Islet of Langerhans (tissue), 1 donor: ENCODE results near the gene RELN.
"Not testable (repeated sequence)": the region's sequence is repeated elsewhere in the genome, so short reads cannot be mapped to it uniquely, and the experiment has no call there.

Source experiments
- FAIRE-seq: peaks from one replicate; lab custom pipeline; 2011; peaks lifted over from hg19 to GRCh38; lab: Jason Lieb, UNC

Gene RELN

DNA sequence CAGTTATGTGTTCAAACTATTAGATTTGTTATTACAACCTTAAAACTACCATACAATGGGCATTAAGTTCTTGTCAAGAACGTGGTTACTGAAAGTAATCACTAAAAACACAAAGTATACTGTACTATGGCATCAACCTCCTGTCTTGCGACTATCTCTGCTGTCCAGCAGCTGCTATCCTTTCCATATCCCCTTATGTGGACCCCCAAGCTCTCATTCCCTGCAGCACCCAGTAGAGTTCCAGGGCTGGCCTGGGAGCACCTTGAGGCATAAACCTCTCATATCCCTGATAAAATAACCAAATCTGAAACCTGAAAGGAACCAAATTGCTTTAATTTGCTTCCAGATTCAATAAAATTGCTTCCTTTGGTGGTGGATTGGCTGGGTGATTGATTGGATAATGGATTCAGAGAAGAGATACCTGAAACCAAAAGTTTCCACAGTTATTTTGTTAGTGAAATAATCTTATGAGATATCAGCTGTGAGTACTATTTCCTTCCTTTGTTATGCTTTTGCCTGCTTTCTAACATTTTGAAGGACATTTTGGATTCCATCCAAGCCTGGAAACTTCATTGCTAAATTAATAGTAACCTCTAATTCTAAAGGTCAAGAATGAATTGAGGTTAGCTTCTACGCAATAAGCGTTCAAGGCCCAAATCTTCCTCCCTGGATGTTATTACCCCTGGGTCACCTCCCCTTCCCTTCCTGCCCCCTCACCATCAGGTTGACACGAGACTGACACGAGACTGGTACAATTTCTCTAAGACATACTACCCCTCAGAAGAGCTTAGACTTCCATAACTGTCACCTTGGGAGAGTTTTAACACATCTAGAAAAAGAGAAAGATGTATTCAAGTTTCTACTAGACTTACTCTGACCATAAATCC lies 48.8 kb downstream of the RELN start:
- no peak for FAIRE-seq

DNA sequence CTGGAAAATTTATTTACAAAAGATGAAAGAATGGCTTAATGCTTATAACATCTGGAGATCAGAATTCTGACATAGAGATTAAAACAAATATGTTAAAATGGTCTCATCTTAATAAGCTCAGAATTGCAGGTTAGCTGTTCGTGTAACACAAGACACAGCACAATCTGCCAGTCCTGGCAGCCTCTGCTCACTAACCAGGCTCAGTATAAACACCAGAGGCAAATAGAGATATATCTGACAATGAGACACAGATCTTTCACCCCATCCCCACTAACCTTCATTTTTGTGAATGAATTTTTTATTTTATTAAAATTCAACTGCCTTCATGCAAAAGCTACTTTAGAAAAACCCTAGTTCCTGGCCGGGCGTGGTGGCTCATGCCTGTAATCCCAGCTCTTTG lies 51.8 kb downstream of the RELN start:
- no peak for FAIRE-seq

- FAIRE-seq: no peak
Measured at GRCh38 chr7:103936558-103936957, 52.9 kb downstream of the RELN start.

GRCh38 chr7:103934508-103934907 lies 55.0 kb downstream of the RELN start:
- FAIRE-seq: no peak

GRCh38 chr7:103932389-103932788 lies 57.1 kb downstream of the RELN start:
- FAIRE-seq: no peak

- no peak for FAIRE-seq
Measured at GRCh38 chr7:103929901-103930311, 59.6 kb downstream of the RELN start.

DNA sequence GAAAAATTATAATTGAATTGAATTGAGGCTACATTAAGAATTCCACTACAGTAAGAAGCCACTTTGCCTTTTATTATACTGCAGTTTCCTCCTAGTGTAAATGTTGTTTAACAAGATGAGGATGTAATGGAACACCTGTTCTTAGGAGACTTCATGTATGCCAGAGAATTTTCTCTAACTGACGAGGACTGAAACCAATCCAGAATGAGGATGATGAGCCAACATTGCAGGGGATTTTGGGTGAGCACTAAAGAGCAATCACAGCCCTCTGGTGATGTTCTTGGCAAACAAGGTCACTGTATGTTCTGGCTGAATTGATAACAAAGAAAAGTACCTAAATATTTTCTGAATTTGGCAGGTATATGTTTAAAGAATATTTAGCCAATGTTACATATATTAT lies 60.9 kb downstream of the RELN start:
- FAIRE-seq: no peak

- no peak for FAIRE-seq
Measured at GRCh38 chr7:103924184-103924583, 65.3 kb downstream of the RELN start.

- no peak for FAIRE-seq
Measured at GRCh38 chr7:103922407-103922806, 67.1 kb downstream of the RELN start.

DNA sequence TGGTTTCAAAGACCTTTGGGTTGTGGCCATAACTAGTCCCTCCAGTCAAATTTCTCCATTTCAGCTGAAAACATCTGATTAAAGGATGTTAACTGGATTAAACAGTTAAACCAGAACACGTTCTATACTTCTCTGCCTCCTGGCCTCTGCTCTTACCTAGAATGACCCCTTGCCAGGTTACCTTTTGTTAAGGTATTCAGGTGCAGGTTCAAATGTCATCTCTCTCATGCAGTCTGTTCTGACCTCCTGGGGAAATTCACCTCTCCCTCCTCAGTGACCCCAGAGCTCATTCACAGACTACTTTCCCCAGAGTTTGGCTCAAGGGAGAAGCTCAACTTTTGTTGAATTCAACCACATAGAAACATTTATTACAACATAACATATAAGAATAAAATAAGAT lies 67.8 kb downstream of the RELN start:
- no peak for FAIRE-seq

- FAIRE-seq: no peak
Measured at GRCh38 chr7:103919272-103919868, 70.1 kb downstream of the RELN start.

GRCh38 chr7:103918631-103919271 lies 70.7 kb downstream of the RELN start:
- no peak for FAIRE-seq

DNA sequence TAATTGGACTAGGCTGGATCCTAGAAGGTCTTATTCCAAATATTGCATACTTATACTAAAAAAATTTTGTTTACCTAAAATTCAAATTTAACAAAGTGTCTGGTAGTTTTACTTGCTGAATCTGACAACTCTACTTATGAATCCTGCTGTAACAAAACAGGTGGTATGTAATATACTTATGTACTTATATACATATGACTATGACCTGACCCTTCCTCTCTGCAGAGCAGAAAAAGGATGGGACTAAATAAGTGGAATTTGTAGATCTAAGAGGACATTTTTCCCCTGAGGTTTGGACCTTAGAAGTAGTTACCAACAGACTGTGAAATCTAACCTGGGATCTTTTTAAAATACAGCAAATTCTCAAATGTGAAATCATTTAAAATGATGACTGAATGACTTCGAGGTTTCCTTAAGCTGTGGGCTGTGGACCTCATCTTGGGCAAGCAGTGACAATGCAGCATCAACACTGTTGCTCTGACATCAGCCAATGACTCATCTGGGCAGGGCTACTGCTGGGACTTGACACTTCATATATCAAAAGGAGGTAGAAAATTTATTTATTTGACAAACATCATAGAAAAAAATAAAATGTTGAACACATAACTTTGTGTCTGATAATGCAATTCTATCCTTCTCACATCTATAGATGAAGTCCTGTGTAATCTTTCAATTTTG lies 73.6 kb downstream of the RELN start:
- no peak for FAIRE-seq

- FAIRE-seq: no peak
Measured at GRCh38 chr7:103914147-103914899, 75.1 kb downstream of the RELN start.

DNA sequence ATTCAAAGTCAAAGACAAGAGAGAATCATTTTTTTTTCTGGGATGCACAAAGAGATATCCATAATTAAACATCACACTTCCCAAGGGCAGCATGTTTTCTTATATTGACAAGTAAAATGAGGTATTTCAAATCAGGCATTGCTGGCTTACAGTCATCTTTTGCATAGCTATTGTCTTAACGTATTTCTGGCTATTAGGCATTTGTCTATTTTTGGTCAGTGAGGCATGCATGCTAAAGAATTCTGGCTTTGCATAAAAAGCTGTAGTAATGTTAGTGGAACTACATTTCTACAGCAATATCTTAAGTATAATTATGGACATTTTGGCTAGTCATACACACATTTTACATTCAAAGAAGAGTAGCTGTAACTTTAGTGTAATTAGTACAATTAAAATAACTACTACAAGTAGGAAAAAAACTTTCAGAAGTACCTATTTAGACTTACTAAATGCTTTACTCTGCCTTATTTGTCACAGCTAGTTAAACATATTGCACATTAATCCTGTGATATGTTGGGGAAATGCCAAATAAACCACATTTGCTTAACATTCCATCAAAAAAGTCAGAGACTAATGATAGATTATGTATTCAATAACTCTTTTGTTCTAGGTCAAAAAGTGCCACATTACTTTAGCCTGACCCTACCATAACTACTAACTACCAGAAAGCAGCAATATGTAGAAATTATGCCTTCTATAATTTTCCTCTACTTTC lies 76.4 kb downstream of the RELN start:
- FAIRE-seq: peak; percentile 21

DNA sequence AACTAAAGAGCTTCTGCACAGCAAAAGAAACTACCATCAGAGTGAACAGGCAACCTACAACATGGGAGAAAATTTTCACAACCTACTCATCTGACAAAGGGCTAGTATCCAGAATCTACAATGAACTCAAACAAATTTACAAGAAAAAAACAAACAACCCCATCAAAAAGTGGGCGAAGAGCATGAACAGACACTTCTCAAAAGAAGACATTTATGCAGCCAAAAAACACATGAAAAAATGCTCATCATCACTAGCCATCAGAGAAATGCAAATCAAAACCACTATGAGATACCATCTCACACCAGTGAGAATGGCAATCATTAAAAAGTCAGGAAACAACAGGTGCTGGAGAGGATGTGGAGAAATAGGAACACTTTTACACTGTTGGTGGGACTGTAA lies 78.4 kb downstream of the RELN start:
- FAIRE-seq: not testable (repeated sequence)

- FAIRE-seq: no peak
Measured at GRCh38 chr7:103905997-103906396, 83.5 kb downstream of the RELN start.

GRCh38 chr7:103902917-103903316 lies 86.5 kb downstream of the RELN start:
- no peak for FAIRE-seq

DNA sequence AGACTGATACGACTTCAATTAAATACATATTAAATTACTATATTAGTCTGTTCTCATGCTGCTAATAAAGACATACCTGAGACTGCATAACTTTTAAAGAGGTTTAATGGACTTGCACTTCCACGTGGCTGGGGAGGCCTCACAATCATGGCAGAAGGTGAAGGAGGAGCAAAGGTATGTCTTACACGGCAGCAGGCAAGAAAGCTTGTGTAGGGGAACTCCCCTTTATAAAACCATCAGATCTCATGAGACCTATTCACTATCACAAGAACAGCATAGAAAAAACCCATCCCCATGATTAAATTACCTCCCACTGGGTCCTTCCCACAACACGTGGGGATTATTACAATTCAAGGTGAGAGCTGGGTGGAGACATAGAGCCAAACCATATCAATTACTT lies 92.6 kb downstream of the RELN start:
- FAIRE-seq: not testable (repeated sequence)

DNA sequence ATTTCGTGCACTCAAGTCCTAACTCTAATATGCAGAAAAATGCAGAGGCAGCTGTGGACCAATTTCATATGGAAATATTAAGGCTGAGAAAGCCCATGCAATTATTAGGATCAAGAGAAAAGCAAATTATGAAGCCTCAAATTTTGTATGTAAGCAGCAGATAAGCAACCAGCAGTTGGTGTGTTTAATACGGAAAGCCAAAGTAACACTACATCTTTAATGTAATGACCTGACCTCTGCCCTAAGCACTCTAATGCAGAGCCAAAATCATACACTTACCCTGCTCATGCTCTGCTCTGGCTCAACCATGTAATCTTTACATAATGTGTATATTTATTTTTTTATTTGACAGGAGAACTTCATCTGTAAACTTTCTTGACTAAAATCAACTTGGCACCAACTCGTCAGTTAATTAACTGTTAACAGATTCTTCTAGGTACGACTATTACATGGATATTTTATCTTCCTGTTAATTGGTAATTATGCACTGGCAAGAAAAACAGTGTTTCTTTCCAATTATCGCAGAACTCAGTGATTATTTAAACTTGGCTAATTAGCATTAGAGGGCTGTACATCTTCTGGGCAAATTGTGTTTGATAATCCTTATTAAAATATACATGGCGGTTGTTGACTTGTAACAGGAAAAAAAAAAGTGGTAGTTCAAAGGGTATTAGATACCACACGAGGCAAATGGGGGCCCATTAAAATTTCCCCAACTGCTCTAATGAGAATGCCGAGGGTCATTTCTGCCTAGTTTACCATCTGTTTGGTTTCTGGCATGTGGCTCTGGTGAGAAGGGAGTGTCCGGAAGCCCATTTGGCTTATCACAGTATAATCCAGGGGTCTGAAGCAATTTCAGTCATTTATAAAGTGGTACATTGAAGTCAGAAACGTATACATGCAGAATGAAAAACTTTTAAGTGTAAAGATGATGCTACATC lies 94.5 kb downstream of the RELN start:
- FAIRE-seq: no peak
